Activated CD4-positive, alpha-beta memory T cell treated with anti-CD3 and anti-CD28 coated beads, Interleukin-2, amount 10 ng/mL, durations not matched to agents 7 days and 5 days (primary cell): Measurements from ENCODE around the gene ARHGAP30. TPM values are rescaled to one million over a fixed set of nuclear protein-coding genes. Genes with fewer than 3 reads are reported as not detected.

Experiments used
- CTCF ChIA-PET: fragments of 350-600 bp; sonication (Branson Sonifier 250); formaldehyde crosslinking; loops from one replicate; lab custom pipeline; 2021; ENCODE audit warnings: antibody characterized with exemption, inconsistent platforms; lab: Charles Lee
- POLR2A ChIA-PET: fragments of 350-600 bp; sonication (Branson Sonifier 250); formaldehyde crosslinking; loops from one replicate; lab custom pipeline; 2021; ENCODE audit warnings: antibody characterized with exemption; lab: Charles Lee
- DNase-seq: peaks from one replicate; pipeline ENCODE4 v3.0.0-alpha.2; 2020
- H3K27ac Mint-ChIP-seq: one replicate; pipeline ENCODE4 v1.8.0; 2021; ENCODE audit warnings: mild to moderate bottlenecking, mixed read lengths
- H3K27me3 Mint-ChIP-seq: one replicate; pipeline ENCODE4 v1.8.0; 2021; ENCODE audit warnings: mixed read lengths
- H3K36me3 Mint-ChIP-seq: one replicate; pipeline ENCODE4 v1.8.0; 2021; ENCODE audit warnings: low read depth, mixed read lengths
- H3K4me1 Mint-ChIP-seq: one replicate; pipeline ENCODE4 v1.8.0; 2021; ENCODE audit warnings: mixed read lengths
- H3K4me3 Mint-ChIP-seq: one replicate; pipeline ENCODE4 v1.8.0; 2021; ENCODE audit warnings: mild to moderate bottlenecking, mixed read lengths
- H3K9me3 Mint-ChIP-seq: one replicate; pipeline ENCODE4 v1.8.0; 2021; ENCODE audit warnings: mixed read lengths
- total RNA-seq, 2 experiments: library from RNA; stranded (reverse); gene quantifications; one replicate each; pipeline ENCODE4 v1.2.3, GENCODE V29; 2021

The ARHGAP30 gene
- total RNA-seq, 2 experiments from 2014 or later, result 331 to 339 TPM

- H3K4me3 Mint-ChIP-seq, result no peak overlapping the region
- no peaks in the 10 kb centered on the region for H3K9me3 Mint-ChIP-seq
- no peaks in the 10 kb centered on the region for H3K36me3 Mint-ChIP-seq
- CTCF ChIA-PET, result interaction anchor here (1.9 kb wide), 1 partner anchor 9 kb away, joined by 6 read pairs; the partner anchor contains the start of gene KLHDC9
- peaks cover 23% of the 10 kb centered on the region for H3K4me1 Mint-ChIP-seq
- POLR2A ChIA-PET, result interaction anchor here (1.3 to 3.3 kb wide), 2 partner anchors 20 to 44 kb away, joined by 5 to 20 read pairs; partner anchors contain the start of genes ARHGAP30 and USF1
- no peak for DNase-seq
- no peak overlapping the region for H3K27ac Mint-ChIP-seq
- no peaks in the 10 kb centered on the region for H3K27me3 Mint-ChIP-seq
Measured at GRCh38 chr1:161088587-161089110, 19.0 kb upstream of the ARHGAP30 start.

GRCh38 chr1:161086457-161086856, 16.8 kb upstream of the ARHGAP30 start:
- POLR2A ChIA-PET, result interaction anchor here (0.8 to 4.4 kb wide), 6 partner anchors 8 to 65 kb away, joined by 3 to 16 read pairs (median 3); partner anchors contain the start of genes F11R and USF1
- no peak overlapping the region for H3K27ac Mint-ChIP-seq

GRCh38 chr1:161085165-161085564, 15.5 kb upstream of the ARHGAP30 start:
- no peaks in the 10 kb centered on the region for H3K27me3 Mint-ChIP-seq
- H3K27ac Mint-ChIP-seq, result no peak overlapping the region
- ChIA-PET CTCF (interaction anchor here (2.4 to 3.6 kb wide), 2 partner anchors 12 to 15 kb away, joined by 7 to 21 read pairs; partner anchors contain the start of gene ARHGAP30), POLR2A (interaction anchor here (0.7 to 4.4 kb wide), 5 partner anchors 9 to 500 kb away, joined by 3 to 16 read pairs (median 3); partner anchors contain the start of genes ARHGAP30, B4GALT3 and USF1)
- no peaks in the 10 kb centered on the region for H3K36me3 Mint-ChIP-seq
- peaks cover 4% of the 10 kb centered on the region for H3K4me1 Mint-ChIP-seq
- no peak overlapping the region for H3K4me3 Mint-ChIP-seq
- H3K9me3 Mint-ChIP-seq, result no peaks in the 10 kb centered on the region
- DNase-seq, result no peak

More at GRCh38 chr1:161086457-161086856, 16.8 kb upstream of the ARHGAP30 start:
- Mint-ChIP-seq H3K27me3 (no peaks in the 10 kb centered on the region), H3K4me3 (no peak overlapping the region), H3K36me3 (no peaks in the 10 kb centered on the region), H3K4me1 (peaks cover 6% of the 10 kb centered on the region), H3K9me3 (no peaks in the 10 kb centered on the region)
- CTCF ChIA-PET, result interaction anchor here (1.2 to 3.6 kb wide), 4 partner anchors 11 to 140 kb away, joined by 3 to 21 read pairs (median 5); partner anchors contain the start of gene ARHGAP30
- DNase-seq, result no peak

DNA sequence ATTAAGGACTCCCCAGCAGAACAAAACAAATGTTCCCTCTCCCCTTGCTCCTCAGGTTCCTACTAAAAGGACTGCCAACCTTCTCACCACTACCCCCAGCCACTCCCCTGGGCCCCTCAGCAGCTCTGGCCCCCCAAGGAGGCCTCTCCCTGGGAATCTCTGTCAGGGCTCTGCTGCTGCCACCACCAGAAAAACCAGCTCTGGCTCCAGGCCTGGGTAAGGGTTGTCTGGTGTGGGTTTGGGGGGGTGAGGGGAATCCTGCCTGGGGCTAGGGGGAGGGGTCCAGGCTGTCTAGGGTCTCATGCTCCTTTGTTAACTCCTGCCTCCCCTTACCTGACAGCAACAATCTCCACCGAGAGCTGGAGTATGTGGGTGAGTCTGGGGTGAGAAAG, 14.9 kb upstream of the ARHGAP30 start:
- Mint-ChIP-seq H3K27ac (no peak overlapping the region), H3K27me3 (no peaks in the 10 kb centered on the region), H3K4me1 (peaks cover 8% of the 10 kb centered on the region), H3K9me3 (no peaks in the 10 kb centered on the region), H3K36me3 (no peaks in the 10 kb centered on the region), H3K4me3 (no peak overlapping the region)
- DNase-seq, result no peak
- POLR2A ChIA-PET, result interaction anchor here (1.2 to 4.4 kb wide), 3 partner anchors 14 to 93 kb away, joined by 3 to 16 read pairs (median 7); partner anchors contain the start of genes ARHGAP30, B4GALT3 and USF1
- CTCF ChIA-PET, result interaction anchor here (2.4 to 3.6 kb wide), 2 partner anchors 12 to 14 kb away, joined by 7 to 21 read pairs; partner anchors contain the start of gene ARHGAP30

DNA sequence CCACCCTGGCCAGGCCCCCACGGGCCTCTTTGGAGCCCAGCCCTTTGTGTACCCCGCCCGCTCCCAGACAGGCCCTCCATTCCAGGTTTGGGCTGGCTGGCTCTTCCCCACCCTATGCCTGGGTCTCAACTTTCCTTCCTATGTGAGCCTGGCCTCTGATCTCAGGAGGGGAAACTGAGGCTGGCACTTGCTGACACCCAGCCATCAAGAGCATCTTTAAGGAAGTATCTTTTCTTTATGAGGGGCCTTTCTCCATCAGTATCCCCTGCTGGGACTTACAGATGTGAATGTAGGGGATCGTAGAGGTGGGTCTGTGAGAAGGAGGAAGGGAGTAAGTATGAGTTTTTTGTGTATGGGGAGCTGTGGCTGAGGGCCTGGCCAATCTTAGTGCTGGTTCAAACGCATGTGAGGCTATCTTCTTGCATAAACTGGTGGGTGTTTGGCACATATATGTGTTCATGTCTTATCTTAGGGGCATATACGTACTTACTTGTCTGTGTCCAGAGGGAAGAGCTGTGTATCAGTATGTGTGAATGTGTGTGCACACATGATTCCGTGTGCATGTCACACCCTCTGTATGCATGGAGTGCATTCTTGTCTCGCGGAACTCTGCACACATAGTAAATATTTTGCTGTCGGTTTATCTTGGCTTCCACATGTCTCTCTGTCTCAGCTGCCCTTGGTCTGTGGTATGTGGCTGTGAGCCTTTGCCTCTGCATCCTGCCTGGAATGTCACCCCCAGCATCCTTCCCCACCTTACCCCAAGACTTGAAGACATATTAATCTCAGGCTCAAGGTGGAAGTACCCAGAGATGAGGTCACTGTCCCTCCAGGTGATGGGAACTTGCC, 14.3 kb upstream of the ARHGAP30 start:
- H3K36me3 Mint-ChIP-seq, result no peaks in the 10 kb centered on the region
- no peak overlapping the region for H3K4me3 Mint-ChIP-seq
- no peak overlapping the region for H3K27ac Mint-ChIP-seq
- H3K4me1 Mint-ChIP-seq, result peaks cover 10% of the 10 kb centered on the region
- DNase-seq, result no peak
- no peaks in the 10 kb centered on the region for H3K9me3 Mint-ChIP-seq
- ChIA-PET POLR2A (interaction anchor here (1.2 to 4.4 kb wide), 3 partner anchors 14 to 94 kb away, joined by 3 to 16 read pairs (median 7); partner anchors contain the start of genes ARHGAP30, B4GALT3 and USF1), CTCF (interaction anchor here (3.6 kb wide), 1 partner anchor 13 kb away, joined by 21 read pairs; no protein-coding TSS in a partner anchor)
- H3K27me3 Mint-ChIP-seq, result peaks cover 2% of the 10 kb centered on the region

GRCh38 chr1:161082996-161083747, 13.5 kb upstream of the ARHGAP30 start:
- no peaks in the 10 kb centered on the region for H3K9me3 Mint-ChIP-seq
- H3K27ac Mint-ChIP-seq, result no peak overlapping the region
- CTCF ChIA-PET, result interaction anchor here (1.0 to 3.6 kb wide), 2 partner anchors 12 to 14 kb away, joined by 3 to 21 read pairs; no protein-coding TSS in a partner anchor
- peaks cover 2% of the 10 kb centered on the region for H3K27me3 Mint-ChIP-seq
- DNase-seq, result no peak
- H3K4me3 Mint-ChIP-seq, result no peak overlapping the region
- peaks cover 11% of the 10 kb centered on the region for H3K4me1 Mint-ChIP-seq
- H3K36me3 Mint-ChIP-seq, result no peaks in the 10 kb centered on the region
- POLR2A ChIA-PET, result interaction anchor here (1.0 to 2.5 kb wide), 2 partner anchors 13 kb away, joined by 4 to 7 read pairs; partner anchors contain the start of gene ARHGAP30

- H3K4me3 Mint-ChIP-seq, result no peak overlapping the region
- peaks cover 2% of the 10 kb centered on the region for H3K27me3 Mint-ChIP-seq
- peaks cover 11% of the 10 kb centered on the region for H3K4me1 Mint-ChIP-seq
- no peak overlapping the region for H3K27ac Mint-ChIP-seq
- no peaks in the 10 kb centered on the region for H3K36me3 Mint-ChIP-seq
- no peaks in the 10 kb centered on the region for H3K9me3 Mint-ChIP-seq
- ChIA-PET POLR2A (interaction anchor here (1.0 kb wide), 1 partner anchor 12 kb away, joined by 4 read pairs; the partner anchor contains the start of gene ARHGAP30), CTCF (interaction anchor here (1.0 kb wide), 1 partner anchor 11 kb away, joined by 3 read pairs; no protein-coding TSS in a partner anchor)
- no peak for DNase-seq
Measured at GRCh38 chr1:161082483-161082882, 12.8 kb upstream of the ARHGAP30 start.

- DNase-seq, result no peak
- POLR2A ChIA-PET, result interaction anchor here (3.1 kb wide), 1 partner anchor 11 kb away, joined by 17 read pairs; the partner anchor contains the start of gene ARHGAP30
- CTCF ChIA-PET, result interaction anchor here (0.5 to 1.3 kb wide), 2 partner anchors 10 to 532 kb away, joined by 4 to 5 read pairs; no protein-coding TSS in a partner anchor
- no peak overlapping the region for H3K4me3 Mint-ChIP-seq
- peaks cover 2% of the 10 kb centered on the region for H3K27me3 Mint-ChIP-seq
- no peak overlapping the region for H3K27ac Mint-ChIP-seq
- no peaks in the 10 kb centered on the region for H3K9me3 Mint-ChIP-seq
- H3K36me3 Mint-ChIP-seq, result no peaks in the 10 kb centered on the region
- H3K4me1 Mint-ChIP-seq, result peaks cover 11% of the 10 kb centered on the region
Measured at GRCh38 chr1:161081519-161081918, 11.8 kb upstream of the ARHGAP30 start.

DNA sequence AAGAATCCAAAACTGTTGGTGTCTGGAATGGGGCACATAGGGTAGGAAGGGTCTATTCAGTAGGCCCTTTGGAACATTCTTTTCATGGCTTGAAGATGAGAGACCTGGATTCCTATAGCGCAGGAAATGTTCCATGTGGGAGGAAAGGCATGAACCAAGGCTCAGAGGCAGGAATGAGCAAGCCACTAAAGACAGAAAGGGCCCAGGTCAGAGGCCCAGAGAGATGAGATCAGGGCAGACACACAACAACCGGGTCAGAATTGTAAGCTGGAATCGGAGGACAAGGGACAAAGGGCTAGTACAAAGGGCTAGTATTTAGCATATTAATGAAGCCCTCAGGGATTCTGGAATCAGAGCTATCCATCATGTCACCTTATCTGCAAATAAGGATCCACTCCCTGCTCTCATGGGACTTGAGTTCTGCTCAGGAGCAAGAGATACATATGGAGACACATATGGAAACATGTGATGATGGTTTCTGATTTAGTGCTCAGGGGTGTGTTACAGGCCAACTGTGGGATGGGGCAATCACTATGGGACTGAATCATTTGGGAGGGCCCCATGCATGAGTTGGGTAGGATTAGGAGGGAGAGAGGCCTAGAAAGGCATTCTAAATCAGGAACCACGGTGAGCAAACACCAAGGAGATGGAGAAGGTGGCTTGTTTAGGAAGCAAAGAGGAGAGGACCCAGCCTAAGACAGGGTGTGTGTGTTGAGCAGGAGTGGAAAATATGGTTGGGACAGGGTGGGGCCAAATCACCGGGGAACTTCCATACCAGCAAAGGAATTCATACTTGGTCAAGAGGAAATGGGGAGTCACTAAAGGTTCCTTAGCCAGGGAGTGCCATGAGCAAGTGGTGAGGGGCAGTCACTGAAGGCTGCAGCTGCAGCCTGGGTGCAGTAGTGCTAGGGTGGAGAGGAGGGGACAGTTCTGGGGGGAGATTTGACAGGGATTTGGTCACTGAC, 11.0 kb upstream of the ARHGAP30 start:
- CTCF ChIA-PET, result interaction anchor here (1.3 to 2.3 kb wide), 3 partner anchors 9 to 16 kb away, joined by 4 to 13 read pairs (median 4); partner anchors contain the start of genes ARHGAP30 and KLHDC9

DNA sequence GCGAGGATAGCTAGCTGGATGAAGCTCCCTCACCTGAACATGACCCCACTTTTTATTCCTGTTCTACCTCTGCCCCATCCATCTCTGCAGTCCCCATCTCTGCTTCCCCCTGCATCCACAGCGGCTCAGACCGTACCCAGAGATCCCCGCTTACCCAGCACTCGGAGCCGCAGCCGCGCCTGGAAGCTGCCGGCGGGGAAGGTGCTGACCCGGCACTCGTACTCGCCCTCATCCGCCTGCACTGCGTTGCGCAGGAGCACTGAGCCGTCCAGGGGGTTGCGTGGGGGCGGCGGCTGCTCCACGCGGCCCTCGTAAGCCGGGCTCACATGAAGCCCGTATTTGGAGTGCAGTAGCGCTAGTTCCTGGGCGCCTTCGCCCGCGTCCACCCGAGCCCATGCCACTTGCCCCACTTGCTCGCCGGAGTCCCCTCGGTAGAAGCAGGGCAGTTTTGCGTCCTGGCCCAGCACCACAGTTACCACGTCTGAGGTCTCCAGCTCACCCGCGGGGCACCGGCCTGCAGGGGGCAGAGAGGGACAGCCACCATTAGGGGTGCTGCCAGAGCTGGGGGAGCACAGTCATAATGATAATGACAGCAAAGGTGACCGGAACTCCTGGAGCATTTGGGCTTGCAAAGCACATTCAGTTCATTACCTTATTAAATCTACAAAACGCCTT, 9.9 kb upstream of the ARHGAP30 start:
- POLR2A ChIA-PET, result interaction anchor here (1.1 to 3.1 kb wide), 2 partner anchors 9 to 11 kb away, joined by 4 to 17 read pairs; partner anchors contain the start of gene ARHGAP30
- no peak overlapping the region for H3K27ac Mint-ChIP-seq

More for the DNA sequence above, 11.0 kb upstream of the ARHGAP30 start:
- Mint-ChIP-seq H3K9me3 (no peaks in the 10 kb centered on the region), H3K27me3 (peaks cover 2% of the 10 kb centered on the region), H3K27ac (no peak overlapping the region), H3K36me3 (no peaks in the 10 kb centered on the region), H3K4me3 (no peak overlapping the region), H3K4me1 (peaks cover 13% of the 10 kb centered on the region)
- no peak for DNase-seq
- POLR2A ChIA-PET, result interaction anchor here (1.1 to 3.1 kb wide), 2 partner anchors 11 to 13 kb away, joined by 4 to 17 read pairs; partner anchors contain the start of gene ARHGAP30

More for the DNA sequence above, 9.9 kb upstream of the ARHGAP30 start:
- H3K36me3 Mint-ChIP-seq, result no peaks in the 10 kb centered on the region
- no peaks in the 10 kb centered on the region for H3K9me3 Mint-ChIP-seq
- peaks cover 13% of the 10 kb centered on the region for H3K4me1 Mint-ChIP-seq
- peaks cover 2% of the 10 kb centered on the region for H3K27me3 Mint-ChIP-seq
- no peak for DNase-seq
- no peak overlapping the region for H3K4me3 Mint-ChIP-seq
- CTCF ChIA-PET, result interaction anchor here (1.0 to 2.3 kb wide), 3 partner anchors 9 to 18 kb away, joined by 3 to 13 read pairs (median 4); partner anchors contain the start of genes ARHGAP30 and KLHDC9
